ENCODE results near the gene ICOS.

Gene ICOS

GRCh38 chr2:203936535-203936934, at the start of gene ICOS:
TSS of gene ICOS (plus strand) at chr2:203936763. CDS start at chr2:203936815, 52 bp downstream.
- DNase-seq (ENCODE audit: low spot score) = no peak

- DNase-seq (ENCODE audit: low spot score) = no peak
Measured at GRCh38 chr2:203887677-203888076, 48.9 kb upstream of the ICOS start.

- DNase-seq (ENCODE audit: low spot score) = no peak
Measured at GRCh38 chr2:203889542-203889941, 47.0 kb upstream of the ICOS start.

GRCh38 chr2:203889944-203890343, 46.6 kb upstream of the ICOS start:
- DNase-seq (ENCODE audit: low spot score) = no peak

GRCh38 chr2:203890733-203891132, 45.8 kb upstream of the ICOS start:
- DNase-seq (ENCODE audit: low spot score) = no peak

- DNase-seq (ENCODE audit: low spot score) = no peak
Measured at GRCh38 chr2:203891474-203891873, 45.1 kb upstream of the ICOS start.

- DNase-seq (ENCODE audit: low spot score) = no peak
Measured at GRCh38 chr2:203892207-203892606, 44.4 kb upstream of the ICOS start.

GRCh38 chr2:203893401-203893800, 43.2 kb upstream of the ICOS start:
- DNase-seq (ENCODE audit: low spot score) = peak; percentile 76

GRCh38 chr2:203893840-203894239, 42.7 kb upstream of the ICOS start:
- DNase-seq (ENCODE audit: low spot score) = no peak

- DNase-seq (ENCODE audit: low spot score) = no peak
Measured at GRCh38 chr2:203894262-203894661, 42.3 kb upstream of the ICOS start.

- DNase-seq (ENCODE audit: low spot score) = no peak
Measured at GRCh38 chr2:203897544-203897943, 39.0 kb upstream of the ICOS start.

- no peak for DNase-seq (ENCODE audit: low spot score)
Measured at GRCh38 chr2:203898657-203899056, 37.9 kb upstream of the ICOS start.

GRCh38 chr2:203900253-203900652, 36.3 kb upstream of the ICOS start:
- DNase-seq (ENCODE audit: low spot score) = no peak

- DNase-seq (ENCODE audit: low spot score) = no peak
Measured at GRCh38 chr2:203904022-203904421, 32.5 kb upstream of the ICOS start.

GRCh38 chr2:203905656-203906055, 30.9 kb upstream of the ICOS start:
- DNase-seq (ENCODE audit: low spot score) = no peak

GRCh38 chr2:203908066-203908796, 28.3 kb upstream of the ICOS start:
- no peak for DNase-seq (ENCODE audit: low spot score)

GRCh38 chr2:203908797-203909185, 27.8 kb upstream of the ICOS start:
- no peak for DNase-seq (ENCODE audit: low spot score)

- peak; percentile 70 for DNase-seq (ENCODE audit: low spot score)
Measured at GRCh38 chr2:203909261-203909967, 27.1 kb upstream of the ICOS start.

GRCh38 chr2:203909974-203910373, 26.6 kb upstream of the ICOS start:
- DNase-seq (ENCODE audit: low spot score) = no peak

- DNase-seq (ENCODE audit: low spot score) = no peak
Measured at GRCh38 chr2:203913947-203914346, 22.6 kb upstream of the ICOS start.

- no peak for DNase-seq (ENCODE audit: low spot score)
Measured at GRCh38 chr2:203914546-203915182, 21.9 kb upstream of the ICOS start.

GRCh38 chr2:203915256-203915655, 21.3 kb upstream of the ICOS start:
- no peak for DNase-seq (ENCODE audit: low spot score)

GRCh38 chr2:203916756-203917155, 19.8 kb upstream of the ICOS start:
- DNase-seq (ENCODE audit: low spot score) = no peak
